ENCODE results near the gene NF2. TPM values are rescaled to one million over a fixed set of nuclear protein-coding genes. Genes with fewer than 3 reads are reported as not detected.

NF2 gene
- total RNA-seq, 1 experiment from 2014 or later = 132 TPM

DNA sequence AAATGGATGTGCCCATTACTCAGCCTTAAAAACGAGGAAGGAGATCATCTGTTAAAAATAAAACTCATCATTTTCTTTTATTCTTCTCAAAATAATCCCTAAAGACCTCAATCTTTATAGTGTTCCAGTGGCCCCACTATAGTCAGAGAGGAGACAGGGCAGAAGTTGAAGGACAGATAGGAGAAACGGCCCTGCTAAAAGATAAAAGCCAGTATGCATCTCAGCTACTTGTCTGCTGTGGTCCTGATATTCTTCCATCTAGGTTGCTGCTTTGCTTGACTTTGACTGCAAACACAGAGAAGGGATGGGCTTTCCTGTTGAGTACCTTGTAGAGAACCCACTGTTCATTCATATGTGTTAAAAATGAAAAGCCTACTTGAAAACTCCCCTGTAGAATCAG lies 31.4 kb downstream of the NF2 start:
- intact Hi-C loops (cut with micrococcal nuclease; ENCODE audit: unreplicated experiment) = loop anchor here (5.0 to 10.0 kb wide), 2 partner anchors 370 to 452 kb away; no protein-coding TSS in a partner anchor
- no peaks in the 10 kb centered on the region for H3K27me3 Mint-ChIP-seq (ENCODE audit: unreplicated experiment)
- CTCF ChIA-PET = interaction anchor here (0.9 to 1.6 kb wide), 2 partner anchors 8 to 45 kb away, joined by 3 to 9 read pairs; no protein-coding TSS in a partner anchor
- no peak for DNase-seq
- no peaks in the 10 kb centered on the region for H3K9me3 Mint-ChIP-seq (ENCODE audit: low read depth, unreplicated experiment)
- H3K36me3 Mint-ChIP-seq (ENCODE audit: insufficient read depth, unreplicated experiment) = peaks cover 24% of the 10 kb centered on the region
- H3K27ac Mint-ChIP-seq (ENCODE audit: unreplicated experiment) = no peak overlapping the region
- TF ChIP-seq, protein P1, sequence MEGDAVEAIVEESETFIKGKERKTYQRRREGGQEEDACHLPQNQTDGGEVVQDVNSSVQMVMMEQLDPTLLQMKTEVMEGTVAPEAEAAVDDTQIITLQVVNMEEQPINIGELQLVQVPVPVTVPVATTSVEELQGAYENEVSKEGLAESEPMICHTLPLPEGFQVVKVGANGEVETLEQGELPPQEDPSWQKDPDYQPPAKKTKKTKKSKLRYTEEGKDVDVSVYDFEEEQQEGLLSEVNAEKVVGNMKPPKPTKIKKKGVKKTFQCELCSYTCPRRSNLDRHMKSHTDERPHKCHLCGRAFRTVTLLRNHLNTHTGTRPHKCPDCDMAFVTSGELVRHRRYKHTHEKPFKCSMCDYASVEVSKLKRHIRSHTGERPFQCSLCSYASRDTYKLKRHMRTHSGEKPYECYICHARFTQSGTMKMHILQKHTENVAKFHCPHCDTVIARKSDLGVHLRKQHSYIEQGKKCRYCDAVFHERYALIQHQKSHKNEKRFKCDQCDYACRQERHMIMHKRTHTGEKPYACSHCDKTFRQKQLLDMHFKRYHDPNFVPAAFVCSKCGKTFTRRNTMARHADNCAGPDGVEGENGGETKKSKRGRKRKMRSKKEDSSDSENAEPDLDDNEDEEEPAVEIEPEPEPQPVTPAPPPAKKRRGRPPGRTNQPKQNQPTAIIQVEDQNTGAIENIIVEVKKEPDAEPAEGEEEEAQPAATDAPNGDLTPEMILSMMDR (IDR thresholded peaks at IDR 0.05; ENCODE audit: unreplicated experiment) = no peak
- BruUV-seq (replicated peaks) = no TSS peak
- H3K4me3 Mint-ChIP-seq (ENCODE audit: low read depth, unreplicated experiment) = no peak overlapping the region
- peaks cover 31% of the 10 kb centered on the region for H3K4me1 Mint-ChIP-seq (ENCODE audit: low read depth, unreplicated experiment)

DNA sequence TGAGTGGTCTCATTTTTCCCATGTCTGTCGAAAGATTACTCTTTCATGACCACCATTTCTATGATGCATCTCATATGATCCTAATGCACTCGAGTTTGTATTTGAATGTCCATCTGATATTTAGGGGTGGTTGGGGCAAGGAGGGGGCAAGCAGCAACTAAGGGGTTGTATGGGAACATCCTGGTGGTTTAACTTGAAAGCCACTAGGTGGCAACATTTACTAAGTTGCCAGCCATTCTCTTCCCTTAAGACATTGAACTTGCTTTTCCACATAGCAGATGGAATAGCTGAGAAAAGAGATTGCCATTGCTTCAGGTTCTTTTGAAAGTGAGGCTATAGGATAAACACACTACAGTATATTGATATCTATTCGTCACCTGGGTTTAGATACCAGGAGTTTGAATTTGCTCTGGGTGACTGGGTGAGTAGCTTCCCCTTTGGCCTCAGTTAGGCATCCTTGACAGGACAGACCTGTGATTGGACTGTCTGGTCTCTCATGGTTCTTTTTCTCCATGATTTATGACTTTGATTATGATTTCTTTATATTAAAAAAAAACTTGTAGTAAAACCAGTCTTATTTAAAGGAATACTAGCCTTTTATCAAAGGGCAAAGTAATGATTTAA lies 32.4 kb downstream of the NF2 start:
- no TSS peak for BruUV-seq (replicated peaks)
- intact Hi-C loops (cut with micrococcal nuclease; ENCODE audit: unreplicated experiment) = loop anchor here (5.0 to 10.0 kb wide), 2 partner anchors 369 to 451 kb away; no protein-coding TSS in a partner anchor
- TF ChIP-seq, protein P1 (IDR thresholded peaks at IDR 0.05; ENCODE audit: unreplicated experiment) = peak; percentile 79
- peak overlapping the region; percentile 52 for H3K27ac Mint-ChIP-seq (ENCODE audit: unreplicated experiment)
- no peak overlapping the region for H3K4me3 Mint-ChIP-seq (ENCODE audit: low read depth, unreplicated experiment)
- H3K36me3 Mint-ChIP-seq (ENCODE audit: insufficient read depth, unreplicated experiment) = peaks cover 24% of the 10 kb centered on the region
- peak; percentile 11 for DNase-seq
- no peaks in the 10 kb centered on the region for H3K27me3 Mint-ChIP-seq (ENCODE audit: unreplicated experiment)
- peaks cover 31% of the 10 kb centered on the region for H3K4me1 Mint-ChIP-seq (ENCODE audit: low read depth, unreplicated experiment)
- CTCF ChIA-PET = interaction anchor here (0.6 to 1.6 kb wide), 12 partner anchors 9 to 454 kb away, joined by 3 to 12 read pairs (median 4); partner anchors contain the start of gene THOC5
- no peaks in the 10 kb centered on the region for H3K9me3 Mint-ChIP-seq (ENCODE audit: low read depth, unreplicated experiment)

DNA sequence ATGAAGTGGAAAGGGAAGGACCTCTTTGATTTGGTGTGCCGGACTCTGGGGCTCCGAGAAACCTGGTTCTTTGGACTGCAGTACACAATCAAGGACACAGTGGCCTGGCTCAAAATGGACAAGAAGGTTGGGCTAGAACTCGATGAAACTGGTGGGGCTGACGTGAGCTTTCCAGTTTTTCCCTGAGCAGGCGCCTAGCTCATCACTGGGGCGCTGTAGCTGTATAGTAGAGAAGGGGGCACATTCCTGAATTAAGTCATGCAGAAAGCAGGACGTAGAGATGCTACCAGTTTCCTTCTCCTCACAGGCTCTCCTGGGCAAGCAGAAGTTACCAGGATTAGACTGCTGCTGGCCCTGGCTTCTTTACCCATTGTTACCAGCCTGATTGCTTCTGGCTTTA lies 33.3 kb downstream of the NF2 start:
- CTCF ChIA-PET = interaction anchor here (0.5 to 1.6 kb wide), 7 partner anchors 10 to 453 kb away, joined by 3 to 12 read pairs (median 3); partner anchors contain the start of gene THOC5
- no peak for DNase-seq
- H3K27ac Mint-ChIP-seq (ENCODE audit: unreplicated experiment) = no peak overlapping the region
- no TSS peak for BruUV-seq (replicated peaks)
- no peaks in the 10 kb centered on the region for H3K9me3 Mint-ChIP-seq (ENCODE audit: low read depth, unreplicated experiment)
- no peaks in the 10 kb centered on the region for H3K27me3 Mint-ChIP-seq (ENCODE audit: unreplicated experiment)
- no peak overlapping the region for H3K4me3 Mint-ChIP-seq (ENCODE audit: low read depth, unreplicated experiment)
- peaks cover 25% of the 10 kb centered on the region for H3K4me1 Mint-ChIP-seq (ENCODE audit: low read depth, unreplicated experiment)
- intact Hi-C loops (cut with micrococcal nuclease; ENCODE audit: unreplicated experiment) = loop anchor here (5.0 to 10.0 kb wide), 2 partner anchors 368 to 451 kb away; no protein-coding TSS in a partner anchor
- TF ChIP-seq, protein P1 (IDR thresholded peaks at IDR 0.05; ENCODE audit: unreplicated experiment) = no peak
- H3K36me3 Mint-ChIP-seq (ENCODE audit: insufficient read depth, unreplicated experiment) = peaks cover 27% of the 10 kb centered on the region

DNA sequence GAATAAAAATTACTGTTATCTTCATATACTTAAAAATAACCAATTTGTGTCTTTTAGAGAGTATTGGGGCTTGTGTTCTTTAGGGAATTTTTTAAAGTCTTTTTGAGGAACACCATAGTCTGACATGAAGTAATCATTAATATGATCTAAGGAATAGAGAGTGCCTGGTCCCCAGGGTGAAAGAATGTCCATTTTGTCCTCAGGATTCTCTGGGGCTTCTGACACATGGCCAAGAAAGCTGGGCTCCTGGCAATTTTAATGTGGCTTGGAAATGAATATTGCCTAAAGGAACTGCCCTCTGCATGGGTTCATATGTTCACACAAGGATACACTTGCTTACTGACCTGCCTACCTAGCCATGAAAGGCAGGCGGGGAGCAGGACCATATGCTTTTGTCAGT lies 33.7 kb downstream of the NF2 start:
- Mint-ChIP-seq H3K27me3 (ENCODE audit: unreplicated experiment) (no peaks in the 10 kb centered on the region), H3K9me3 (ENCODE audit: low read depth, unreplicated experiment) (no peaks in the 10 kb centered on the region), H3K36me3 (ENCODE audit: insufficient read depth, unreplicated experiment) (peaks cover 29% of the 10 kb centered on the region), H3K27ac (ENCODE audit: unreplicated experiment) (no peak overlapping the region), H3K4me3 (ENCODE audit: low read depth, unreplicated experiment) (no peak overlapping the region), H3K4me1 (ENCODE audit: low read depth, unreplicated experiment) (peaks cover 20% of the 10 kb centered on the region)
- TF ChIP-seq, protein P1 (IDR thresholded peaks at IDR 0.05; ENCODE audit: unreplicated experiment) = no peak
- CTCF ChIA-PET = interaction anchor here (0.7 kb wide), 1 partner anchor 11 kb away, joined by 3 read pairs; no protein-coding TSS in a partner anchor
- DNase-seq = no peak
- intact Hi-C loops (cut with micrococcal nuclease; ENCODE audit: unreplicated experiment) = loop anchor here (5.0 to 10.0 kb wide), 2 partner anchors 368 to 450 kb away; no protein-coding TSS in a partner anchor
- BruUV-seq (replicated peaks) = no TSS peak

Measured in Calu3 (cell line).